K562 (cell line): ENCODE measurements around the gene HMCN2. TPM values are rescaled to one million over a fixed set of nuclear protein-coding genes. Genes with fewer than 3 reads are reported as not detected.

Source experiments
- ATAC-seq: fragments of 200-7000 bp; cut with Tn5 transposase; 3 replicates; pipeline ENCODE4 v1.9.1; 2020; ENCODE audit warnings: moderate library complexity
- BruUV-seq: library from RNA; stranded (reverse); fragments of 400-500 nt; replicated peaks from 2 replicates; lab custom pipeline; 2021; lab: Mats Ljungman, UMichigan
- CTCF ChIA-PET: fragments of 300-600 bp; formaldehyde crosslinking; extraction: SDS; loops from one replicate; lab custom pipeline; 2021; ENCODE audit warnings: low intra/inter-chr PET ratio; lab: Yijun Ruan, JAX
- POLR2A ChIA-PET: fragments of 300-600, 350-650 bp; sonication (Branson Sonifier 250); formaldehyde crosslinking; extraction: SDS; loops from one replicate; lab custom pipeline; 2021; ENCODE audit warnings: antibody characterized with exemption, inconsistent platforms; lab: Yijun Ruan, JAX
- DNase-seq, 4 experiments: peaks; one replicate each; pipeline versions ENCODE4 v3.0.0 to v3.0.0-alpha.2; 2011 to 2018; ENCODE audit warnings: low spot score in 3 of 4, mixed read lengths in 3 of 4; ENCODE audit errors: extremely low read depth in 1 of 4
- FAIRE-seq: peaks from 2 replicates; lab custom pipeline; 2011; peaks lifted over from hg19 to GRCh38; lab: Jason Lieb, UNC
- H2AFZ ChIP-seq: 2 replicates; pipeline ENCODE4 v1.6.0; 2011; ENCODE audit warnings: low read depth, low read length, control low read depth, inconsistent platforms
- H3K27ac ChIP-seq: fragments of 200-600 bp; 3 replicates; pipeline ENCODE4 v1.8.0; 2011; ENCODE audit warnings: low read depth, mild to moderate bottlenecking, control low read depth, inconsistent platforms, low read length, moderate library complexity, mixed read lengths; ENCODE audit errors: extremely low read depth
- H3K27me3 ChIP-seq, 2 experiments: fragments of 300-600 bp in 1 of 2; 2 replicates in 1 of 2; 3 replicates in 1 of 2; pipeline versions ENCODE4 v1.6.0 to v1.8.0; 2011; ENCODE audit warnings: inconsistent platforms in 2 of 2, low read length in 2 of 2, mild to moderate bottlenecking in 1 of 2, mixed read lengths in 1 of 2, moderate library complexity in 1 of 2; ENCODE audit not compliant: control insufficient read depth in 2 of 2, insufficient read depth in 2 of 2
- H3K36me3 ChIP-seq: fragments of 300-600 bp; 3 replicates; pipeline ENCODE4 v1.8.0; 2011; ENCODE audit warnings: mild to moderate bottlenecking, low read length, inconsistent platforms; ENCODE audit not compliant: control insufficient read depth, insufficient read depth
- H3K4me1 ChIP-seq, 2 experiments: fragments of 200-600 bp in 1 of 2; replicated peaks in 1 of 2; 2 replicates in 1 of 2; 3 replicates in 1 of 2; pipeline versions ENCODE4 v1.5.1 to v1.8.0; 2011; ENCODE audit warnings: inconsistent platforms in 2 of 2, low read length in 2 of 2, mild to moderate bottlenecking in 1 of 2, mixed read lengths in 1 of 2, moderate library complexity in 1 of 2; ENCODE audit not compliant: control insufficient read depth in 2 of 2, insufficient read depth in 2 of 2
- H3K4me2 ChIP-seq: 2 replicates; pipeline ENCODE4 v1.6.1; 2011; ENCODE audit warnings: low read length, control low read depth, inconsistent platforms, mixed read lengths; ENCODE audit not compliant: insufficient read depth
- H3K4me3 ChIP-seq: fragments of 200-600 bp; sonication (generic), shearing (Covaris generic); 2 replicates; pipeline ENCODE4 v1.5.1; 2016; ENCODE audit warnings: control low read depth, inconsistent platforms
- H3K79me2 ChIP-seq: fragments of 200-600 bp; 3 replicates; pipeline ENCODE4 v1.8.0; 2011; ENCODE audit warnings: low read length, inconsistent platforms; ENCODE audit not compliant: control insufficient read depth, insufficient read depth
- H3K9ac ChIP-seq, 2 experiments: 2 replicates each; pipeline versions ENCODE4 v1.6.0 to v1.6.1; 2011; ENCODE audit warnings: low read depth in 2 of 2, low read length in 2 of 2, control low read depth in 1 of 2, inconsistent platforms in 1 of 2, mild to moderate bottlenecking in 1 of 2, mixed read lengths in 1 of 2; ENCODE audit not compliant: insufficient read depth in 1 of 2
- H3K9me1 ChIP-seq: one replicate; pipeline ENCODE4 v1.6.0; 2011; ENCODE audit warnings: inconsistent platforms, mild to moderate bottlenecking, low read length, moderate library complexity; ENCODE audit not compliant: control insufficient read depth, insufficient read depth
- H3K9me3 ChIP-seq: replicated peaks from 2 replicates; pipeline ENCODE4 v1.5.1; 2011; ENCODE audit warnings: low read depth, low read length, inconsistent platforms; ENCODE audit not compliant: control insufficient read depth, insufficient read depth
- H4K20me1 ChIP-seq: replicated peaks from 2 replicates; pipeline ENCODE4 v1.6.1; 2011; ENCODE audit warnings: low read length, inconsistent platforms, mixed read lengths; ENCODE audit not compliant: control insufficient read depth, insufficient read depth
- MAFK ChIP-seq: IDR thresholded peaks from 2 replicates; pipeline ENCODE4 v1.6.1; 2011; ENCODE audit warnings: low read length, improper control_type of control experiment
- NR2C1 ChIP-seq, 2 experiments: fragments of 450-650 bp; IDR thresholded peaks; 2 replicates each; pipeline ENCODE4 v1.6.1; 2017; ENCODE audit warnings: mild to moderate bottlenecking in 2 of 2, antibody characterized with exemption in 1 of 2, inconsistent platforms in 1 of 2, missing compliant biosample characterization in 1 of 2, missing genetic modification characterization in 1 of 2
- RB1 ChIP-seq: fragments of 450-650 bp; IDR thresholded peaks from 2 replicates; pipeline ENCODE4 v1.6.1; 2017; ENCODE audit warnings: low read depth, mild to moderate bottlenecking
- SMARCE1 ChIP-seq: fragments of 450-650 bp; IDR thresholded peaks from 2 replicates; pipeline ENCODE4 v1.7.1; 2016; ENCODE audit warnings: mild to moderate bottlenecking
- SRF ChIP-seq, 2 experiments: fragments of 250-450, 450-650 bp in 1 of 2; sonication (Bioruptor Pico) in 1 of 2; sonication (generic) in 1 of 2; formaldehyde crosslinking; IDR thresholded peaks; 2 replicates each; pipeline versions ENCODE4 v1.5.0 to v1.5.1; 2020 to 2022; ENCODE audit warnings: mild to moderate bottlenecking in 1 of 2, missing genetic modification reagents in 1 of 2
- ZFP1 ChIP-seq: fragments of 450-650 bp; formaldehyde crosslinking; IDR thresholded peaks from 2 replicates; pipeline ENCODE4 v1.4.0; 2020; ENCODE audit warnings: mild to moderate bottlenecking, mixed read lengths
- WGBS: fragments of 100-300 bp; shearing (Covaris generic); methylation state at CpG from one replicate; pipeline ENCODE4 v1.1.6; 2016; ENCODE audit warnings: low coverage, mixed read lengths; ENCODE audit not compliant: insufficient coverage; ENCODE audit errors: missing lambda C conversion rate; 5-methylcytosine and 5-hydroxymethylcytosine counted together
- in situ Hi-C: fragments of 300-500 bp; cut with MboI; formaldehyde crosslinking; loops from 4 replicates; pipeline ENCODE4 v1.15.0; 2018; ENCODE audit warnings: inconsistent platforms, mixed read lengths
- intact Hi-C: fragments of 100-400 bp; cut with micrococcal nuclease; formaldehyde crosslinking; loops from 2 replicates; pipeline ENCODE4 v1.14.2; 2022
- polyA plus RNA-seq, 8 experiments: library from polyadenylated mRNA; depleted of rRNA in 4 of 8; stranded (reverse) in 5 of 8; unstranded in 3 of 8; fragments of >200 nt; fragmentation: Nextera tagmentation in 2 of 8; fragmentation: Illumina TruSeq in 1 of 8; extraction: Ambion mirVana in 2 of 8; extraction: Trizol in 1 of 8; gene quantifications; 2 replicates each; pipeline versions ENCODE4 v1.2.1 to v1.2.3, GENCODE V29; 2011 to 2014; ENCODE audit warnings: inconsistent platforms in 1 of 8, missing spikeins in 1 of 8
- total RNA-seq, 7 experiments: library from RNA; depleted of rRNA in 6 of 7; stranded (reverse); fragments of >200 nt in 6 of 7; fragmentation: Illumina TruSeq in 2 of 7; extraction: Trizol in 2 of 7; gene quantifications; 2 replicates each; pipeline versions ENCODE4 v1.2.1 to v1.2.3, GENCODE V29; 2011 to 2021; ENCODE audit warnings: low replicate concordance in 1 of 7
- TF ChIP-seq, protein P1 (sequence below): sonication (generic); formaldehyde crosslinking; IDR thresholded peaks from 2 replicates; pipeline ENCODE4 v1.8.0; 2022; ENCODE audit warnings: missing genetic modification reagents, mild to moderate bottlenecking, borderline replicate concordance
- TF ChIP-seq, protein P2 (sequence below): fragments of 250-450 bp; sonication (Bioruptor Pico); IDR thresholded peaks from 2 replicates; pipeline ENCODE4 v1.8.0; 2021; ENCODE audit warnings: moderate library complexity, mild to moderate bottlenecking, inconsistent platforms

The HMCN2 gene
- total and polyA plus RNA-seq, 9 of the 15 experiments (the other 6 are each of a cell fraction or from before 2014, with no cell fraction given), result 0.01 TPM; not detected in 8

DNA sequence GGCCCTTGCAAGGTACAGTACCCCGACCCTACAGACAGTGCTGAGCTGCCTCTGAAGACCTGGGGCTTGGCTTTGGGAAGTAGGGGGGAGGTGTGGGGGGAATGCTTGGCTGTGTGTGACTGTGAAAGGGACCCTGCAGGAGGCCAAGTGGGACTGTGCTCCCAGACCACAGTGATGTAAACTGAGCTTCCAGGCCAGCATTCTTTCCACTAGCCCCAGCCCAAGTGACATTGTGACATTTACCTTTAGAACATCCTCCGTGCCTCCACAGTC lies 31.2 kb downstream of the HMCN2 start:
- peaks cover 0 to 45% of the 10 kb centered on the region in 2 experiments; a peak in 2 of 5 replicates for H3K27me3 ChIP-seq
- no peaks in the 10 kb centered on the region for H3K4me1 ChIP-seq
- DNase-seq (no peak), FAIRE-seq (no peak), ATAC-seq (no peak)
- WGBS, result 3% methylated on average over 2 of the region's 2 CpGs
- H3K79me2 ChIP-seq, result no peaks in the 10 kb centered on the region
- no peak overlapping the region for H2AFZ ChIP-seq
- H3K9me3 ChIP-seq, result no peaks in the 10 kb centered on the region
- H3K4me3 ChIP-seq, result no peak overlapping the region
- no peak overlapping the region for H3K9ac ChIP-seq
- H3K9me1 ChIP-seq, result peaks cover 2% of the 10 kb centered on the region
- TF ChIP-seq MAFK (no peak), RB1 (no peak), SMARCE1 (no peak), ZFP1 (no peak), SRF (CRISPR knock-in tag; IDR thresholded peaks at IDR 0.05) (no peak), NR2C1 (IDR thresholded peaks at IDR 0.05) (no peak), NR2C1 (tag; IDR thresholded peaks at IDR 0.05) (no peak)
- TF ChIP-seq, protein P1, sequence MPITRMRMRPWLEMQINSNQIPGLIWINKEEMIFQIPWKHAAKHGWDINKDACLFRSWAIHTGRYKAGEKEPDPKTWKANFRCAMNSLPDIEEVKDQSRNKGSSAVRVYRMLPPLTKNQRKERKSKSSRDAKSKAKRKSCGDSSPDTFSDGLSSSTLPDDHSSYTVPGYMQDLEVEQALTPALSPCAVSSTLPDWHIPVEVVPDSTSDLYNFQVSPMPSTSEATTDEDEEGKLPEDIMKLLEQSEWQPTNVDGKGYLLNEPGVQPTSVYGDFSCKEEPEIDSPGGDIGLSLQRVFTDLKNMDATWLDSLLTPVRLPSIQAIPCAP, result no peak
- TF ChIP-seq, protein P2, sequence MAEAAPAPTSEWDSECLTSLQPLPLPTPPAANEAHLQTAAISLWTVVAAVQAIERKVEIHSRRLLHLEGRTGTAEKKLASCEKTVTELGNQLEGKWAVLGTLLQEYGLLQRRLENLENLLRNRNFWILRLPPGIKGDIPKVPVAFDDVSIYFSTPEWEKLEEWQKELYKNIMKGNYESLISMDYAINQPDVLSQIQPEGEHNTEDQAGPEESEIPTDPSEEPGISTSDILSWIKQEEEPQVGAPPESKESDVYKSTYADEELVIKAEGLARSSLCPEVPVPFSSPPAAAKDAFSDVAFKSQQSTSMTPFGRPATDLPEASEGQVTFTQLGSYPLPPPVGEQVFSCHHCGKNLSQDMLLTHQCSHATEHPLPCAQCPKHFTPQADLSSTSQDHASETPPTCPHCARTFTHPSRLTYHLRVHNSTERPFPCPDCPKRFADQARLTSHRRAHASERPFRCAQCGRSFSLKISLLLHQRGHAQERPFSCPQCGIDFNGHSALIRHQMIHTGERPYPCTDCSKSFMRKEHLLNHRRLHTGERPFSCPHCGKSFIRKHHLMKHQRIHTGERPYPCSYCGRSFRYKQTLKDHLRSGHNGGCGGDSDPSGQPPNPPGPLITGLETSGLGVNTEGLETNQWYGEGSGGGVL, result no peak
- H3K4me2 ChIP-seq, result no peak overlapping the region
- POLR2A ChIA-PET, result interaction anchor here (0.8 kb wide), 1 partner anchor 11 kb away, joined by 3 read pairs; no protein-coding TSS in a partner anchor
- CTCF ChIA-PET, result no interaction called here
- intact Hi-C loops, result no loop called here
- H4K20me1 ChIP-seq, result peaks cover 4% of the 10 kb centered on the region; the same call in 1 of the 2 replicates
- H3K36me3 ChIP-seq, result no peaks in the 10 kb centered on the region
- in situ Hi-C loops, result no loop called here
- BruUV-seq, result no TSS peak
- H3K27ac ChIP-seq, result no peak overlapping the region
